Activated CD4-positive, alpha-beta T cell treated with anti-CD3 and anti-CD28 coated beads, Interleukin-2, amount 50 U/mL, for 16 hours (primary cell): ENCODE data around the gene AP2S1.

Source experiments
- DNase-seq: peaks from one replicate; pipeline ENCODE4 v3.0.0-alpha.2; 2020

Gene AP2S1

GRCh38 chr19:46797881-46798280 lies 52.8 kb downstream of the AP2S1 start:
- no peak for DNase-seq

- DNase-seq: peak; percentile 66
Measured at GRCh38 chr19:46791944-46792343, 58.7 kb downstream of the AP2S1 start.

- DNase-seq: no peak
Measured at GRCh38 chr19:46789371-46789770, 61.3 kb downstream of the AP2S1 start.

GRCh38 chr19:46788968-46789338 lies 61.7 kb downstream of the AP2S1 start:
- no peak for DNase-seq

- peak; percentile 100 for DNase-seq
Measured at GRCh38 chr19:46788262-46788967, 62.2 kb downstream of the AP2S1 start, which contains the start of gene SLC1A5. TSS of gene SLC1A5 (minus strand) at chr19:46788594. CDS start at chr19:46787965, 629 bp downstream.
